Sigmoid colon (tissue), 4 donors: ENCODE data around the gene NOS1.
"Not testable (repeated sequence)": the region's sequence is repeated elsewhere in the genome, so short reads cannot be mapped to it uniquely, and the experiment has no call there.

ENCODE experiments used
- CTCF ChIP-seq, 4 experiments: fragments of 450-650 bp in 3 of 4; fragments of 200-600 bp in 1 of 4; IDR thresholded peaks; one replicate each; pipeline ENCODE4 v1.5.1; 2016 to 2019; ENCODE audit warnings: antibody characterized with exemption in 4 of 4, mild to moderate bottlenecking in 3 of 4, moderate library complexity in 2 of 4
- EP300 ChIP-seq, 4 donors: sonication (generic); formaldehyde crosslinking; IDR thresholded peaks; one replicate each; pipeline ENCODE4 v1.6.1; 2017; ENCODE audit warnings: antibody characterized with exemption in 4 of 4
- POLR2A ChIP-seq, 2 donors: fragments of 450-650 bp; IDR thresholded peaks; one replicate each; pipeline ENCODE4 v1.6.1; 2016; ENCODE audit warnings: antibody characterized with exemption in 2 of 2, mild to moderate bottlenecking in 2 of 2, moderate library complexity in 2 of 2
- POLR2AphosphoS5 ChIP-seq, 4 donors: sonication (generic); formaldehyde crosslinking; IDR thresholded peaks; one replicate each; pipeline ENCODE4 v1.6.1; 2017; ENCODE audit warnings: antibody characterized with exemption in 4 of 4

GRCh38 chr12:117181468-117181843 is 180.0 kb downstream of the NOS1 start:
- TF ChIP-seq CTCF, EP300, POLR2A, POLR2AphosphoS5 (IDR thresholded peaks at IDR 0.05): not testable (repeated sequence)
